GM12878 (cell line): ENCODE data around the gene TNFSF12. TPM values are rescaled to one million over a fixed set of nuclear protein-coding genes. Genes with fewer than 3 reads are reported as not detected.

Experiments used
- BRCA1 ChIP-seq: IDR thresholded peaks from 2 replicates; pipeline ENCODE4 v1.6.1; 2011; ENCODE audit warnings: low read depth, low read length, improper control_type of control experiment
- CHD1 ChIP-seq: IDR thresholded peaks from 2 replicates; pipeline ENCODE4 v1.6.1; 2012; ENCODE audit warnings: low read depth, low read length, improper control_type of control experiment
- CREB1 ChIP-seq: IDR thresholded peaks from 2 replicates; pipeline ENCODE4 v1.6.1; 2012; ENCODE audit warnings: low read depth, mild to moderate bottlenecking, inconsistent platforms
- CREM ChIP-seq: IDR thresholded peaks from 2 replicates; pipeline ENCODE4 v1.6.1; 2014; ENCODE audit warnings: antibody characterized with exemption, low read depth
- EED ChIP-seq: sonication (generic); IDR thresholded peaks from 2 replicates; pipeline ENCODE4 v1.6.1; 2016; ENCODE audit warnings: antibody characterized with exemption, low read depth
- ETV6 ChIP-seq, 2 experiments: fragments of 450-650 bp in 1 of 2; IDR thresholded peaks in 1 of 2; conservative IDR thresholded peaks in 1 of 2; 2 replicates each; pipeline ENCODE4 v1.6.1; 2014; ENCODE audit warnings: antibody characterized with exemption in 1 of 2, borderline replicate concordance in 1 of 2, low read depth in 1 of 2, mild to moderate bottlenecking in 1 of 2, moderate library complexity in 1 of 2
- HDAC2 ChIP-seq: fragments of 200-600 bp; sonication (generic); IDR thresholded peaks from 2 replicates; pipeline ENCODE4 v1.6.1; 2017
- IKZF2 ChIP-seq, 2 experiments: fragments of 450-650 bp; IDR thresholded peaks; 2 replicates each; pipeline ENCODE4 v1.6.1; 2017; ENCODE audit warnings: mild to moderate bottlenecking in 2 of 2, moderate library complexity in 2 of 2
- MXI1 ChIP-seq: fragments of 150-350 bp; IDR thresholded peaks from 2 replicates; pipeline ENCODE4 v1.6.1; 2011; ENCODE audit warnings: low read depth, mild to moderate bottlenecking, inconsistent platforms, low read length, improper control_type of control experiment
- NFXL1 ChIP-seq: fragments of 450-650 bp; IDR thresholded peaks from 2 replicates; pipeline ENCODE4 v1.6.1; 2017; ENCODE audit warnings: antibody characterized with exemption, mild to moderate bottlenecking, borderline replicate concordance
- PML ChIP-seq: IDR thresholded peaks from 2 replicates; pipeline ENCODE4 v1.6.1; 2012; ENCODE audit warnings: low read length, inconsistent platforms
- RBBP5 ChIP-seq: fragments of 200-600 bp; sonication (generic); conservative IDR thresholded peaks from 2 replicates; pipeline ENCODE4 v1.6.1; 2016
- SIX5 ChIP-seq: IDR thresholded peaks from 2 replicates; pipeline ENCODE4 v1.6.1; 2011; ENCODE audit warnings: mild to moderate bottlenecking, low read depth, low read length, moderate library complexity; ENCODE audit not compliant: severe bottlenecking
- SMAD1 ChIP-seq: fragments of 450-650 bp; IDR thresholded peaks from 2 replicates; pipeline ENCODE4 v1.6.1; 2018; ENCODE audit warnings: mild to moderate bottlenecking, low read depth; ENCODE audit not compliant: partially characterized antibody
- SMARCA5 ChIP-seq: fragments of 450-650 bp; IDR thresholded peaks from 2 replicates; pipeline ENCODE4 v1.6.1; 2017; ENCODE audit warnings: mild to moderate bottlenecking
- TAF1 ChIP-seq: IDR thresholded peaks from 2 replicates; pipeline ENCODE4 v1.6.1; 2011; ENCODE audit warnings: mild to moderate bottlenecking, low read depth, low read length, borderline replicate concordance
- TARDBP ChIP-seq: IDR thresholded peaks from 2 replicates; pipeline ENCODE4 v1.6.1; 2016; ENCODE audit warnings: borderline replicate concordance
- TBL1XR1 ChIP-seq: IDR thresholded peaks from 2 replicates; pipeline ENCODE4 v1.6.1; 2012; ENCODE audit warnings: low read depth, low read length, improper control_type of control experiment
- WRNIP1 ChIP-seq: IDR thresholded peaks from 2 replicates; pipeline ENCODE4 v1.6.1; 2011; ENCODE audit warnings: low read depth, low read length, improper control_type of control experiment, borderline replicate concordance
- YBX1 ChIP-seq: fragments of 450-650 bp; IDR thresholded peaks from 2 replicates; pipeline ENCODE4 v1.6.1; 2016; ENCODE audit warnings: antibody characterized with exemption
- polyA plus RNA-seq, 11 experiments: library from polyadenylated mRNA; depleted of rRNA in 4 of 11; unstranded in 6 of 11; stranded (reverse) in 5 of 11; fragments of >200 nt; fragmentation: Nextera tagmentation in 4 of 11; fragmentation: Illumina TruSeq in 1 of 11; extraction: Ambion mirVana in 4 of 11; extraction: Trizol in 1 of 11; gene quantifications; 1 replicate in 1 of 11; 2 replicates in 10 of 11; pipeline versions ENCODE4 v1.2.1 to v1.2.3, GENCODE V29; 2011 to 2016; ENCODE audit warnings: inconsistent platforms in 2 of 11, missing spikeins in 2 of 11, low read depth in 1 of 11
- total RNA-seq, 4 experiments: library from RNA; depleted of rRNA in 3 of 4; stranded (reverse); fragments of >200 nt in 3 of 4; fragmentation: Illumina TruSeq in 1 of 4; extraction: Trizol in 1 of 4; gene quantifications; 2 replicates each; pipeline versions ENCODE4 v1.2.1 to v1.2.3, GENCODE V29; 2013 to 2021
- TF ChIP-seq, protein P1 (sequence below): fragments of 450-650 bp; IDR thresholded peaks from 2 replicates; pipeline ENCODE4 v1.6.1; 2017; ENCODE audit warnings: mild to moderate bottlenecking, moderate library complexity
- TF ChIP-seq, protein P2 (sequence below): fragments of 450-650 bp; IDR thresholded peaks from 2 replicates; pipeline ENCODE4 v1.6.1; 2016; ENCODE audit warnings: mild to moderate bottlenecking, moderate library complexity, borderline replicate concordance

The TNFSF12 gene
- total and polyA plus RNA-seq, 10 of the 15 experiments (the other 5 are each of a cell fraction or from before 2014, with no cell fraction given) = 0.32 to 7.0 (median 2.6) TPM

DNA sequence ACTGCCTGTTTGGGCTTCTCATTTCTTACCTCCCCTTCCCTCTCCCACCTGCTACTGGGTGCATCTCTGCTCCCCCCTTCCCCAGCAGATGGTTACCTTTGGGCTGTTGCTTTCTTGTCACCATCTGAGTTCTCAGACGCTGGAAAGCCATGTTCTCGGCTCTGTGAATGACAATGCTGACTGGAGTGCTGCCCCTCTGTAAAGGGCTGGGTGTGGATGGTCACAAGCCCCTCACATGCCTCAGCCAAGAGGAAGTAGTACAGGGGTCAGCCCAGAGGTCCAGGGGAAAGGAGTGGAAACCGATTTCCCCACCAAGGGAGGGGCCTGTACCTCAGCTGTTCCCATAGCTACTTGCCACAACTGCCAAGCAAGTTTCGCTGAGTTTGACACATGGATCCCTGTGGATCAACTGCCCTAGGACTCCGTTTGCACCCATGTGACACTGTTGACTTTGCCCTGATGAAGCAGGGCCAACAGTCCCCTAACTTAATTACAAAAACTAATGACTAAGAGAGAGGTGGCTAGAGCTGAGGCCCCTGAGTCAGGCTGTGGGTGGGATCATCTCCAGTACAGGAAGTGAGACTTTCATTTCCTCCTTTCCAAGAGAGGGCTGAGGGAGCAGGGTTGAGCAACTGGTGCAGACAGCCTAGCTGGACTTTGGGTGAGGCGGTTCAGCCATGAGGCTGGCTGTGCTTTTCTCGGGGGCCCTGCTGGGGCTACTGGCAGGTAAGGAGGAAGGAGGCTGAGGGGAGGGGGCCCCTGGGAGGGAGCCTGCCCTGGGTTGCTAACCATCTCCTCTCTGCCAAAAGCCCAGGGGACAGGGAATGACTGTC, 30.4 kb downstream of the TNFSF12 start, which contains the start of gene CD68 (continued):
- TF ChIP-seq ETV6 (conservative IDR thresholded peaks at IDR 0.05 in 1 of 2, IDR thresholded peaks at IDR 0.05 in 1 of 2; ENCODE audit: borderline replicate concordance in 1 of 2, low read depth in 1 of 2) (peak in 1 of 2 experiments; percentile 98; a peak in 2 of 4 replicates), SMARCA5 (no peak), SIX5 (no peak), PML (peak; percentile 97), NFXL1 (no peak), RBBP5 (no peak), TAF1 (peak; percentile 68), YBX1 (no peak), BRCA1 (0 out of 2 replicates have a peak, but pooled peaks have one; percentile 32), SMAD1 (no peak), EED (peak; percentile 78), MXI1 (peak; percentile 63; the same call in 1 of the 2 replicates), TBL1XR1 (0 out of 2 replicates have a peak, but pooled peaks have one; percentile 6), CREB1 (peak; percentile 68; the same call in 1 of the 2 replicates), CREM (no peak), CHD1 (no peak), HDAC2 (no peak), WRNIP1 (no peak), IKZF2 (IDR thresholded peaks at IDR 0.05) (peak; percentile 68 to 76; a peak in 3 of 4 replicates), TARDBP (peak; percentile 78; the same call in 1 of the 2 replicates)
- TF ChIP-seq, protein P1, sequence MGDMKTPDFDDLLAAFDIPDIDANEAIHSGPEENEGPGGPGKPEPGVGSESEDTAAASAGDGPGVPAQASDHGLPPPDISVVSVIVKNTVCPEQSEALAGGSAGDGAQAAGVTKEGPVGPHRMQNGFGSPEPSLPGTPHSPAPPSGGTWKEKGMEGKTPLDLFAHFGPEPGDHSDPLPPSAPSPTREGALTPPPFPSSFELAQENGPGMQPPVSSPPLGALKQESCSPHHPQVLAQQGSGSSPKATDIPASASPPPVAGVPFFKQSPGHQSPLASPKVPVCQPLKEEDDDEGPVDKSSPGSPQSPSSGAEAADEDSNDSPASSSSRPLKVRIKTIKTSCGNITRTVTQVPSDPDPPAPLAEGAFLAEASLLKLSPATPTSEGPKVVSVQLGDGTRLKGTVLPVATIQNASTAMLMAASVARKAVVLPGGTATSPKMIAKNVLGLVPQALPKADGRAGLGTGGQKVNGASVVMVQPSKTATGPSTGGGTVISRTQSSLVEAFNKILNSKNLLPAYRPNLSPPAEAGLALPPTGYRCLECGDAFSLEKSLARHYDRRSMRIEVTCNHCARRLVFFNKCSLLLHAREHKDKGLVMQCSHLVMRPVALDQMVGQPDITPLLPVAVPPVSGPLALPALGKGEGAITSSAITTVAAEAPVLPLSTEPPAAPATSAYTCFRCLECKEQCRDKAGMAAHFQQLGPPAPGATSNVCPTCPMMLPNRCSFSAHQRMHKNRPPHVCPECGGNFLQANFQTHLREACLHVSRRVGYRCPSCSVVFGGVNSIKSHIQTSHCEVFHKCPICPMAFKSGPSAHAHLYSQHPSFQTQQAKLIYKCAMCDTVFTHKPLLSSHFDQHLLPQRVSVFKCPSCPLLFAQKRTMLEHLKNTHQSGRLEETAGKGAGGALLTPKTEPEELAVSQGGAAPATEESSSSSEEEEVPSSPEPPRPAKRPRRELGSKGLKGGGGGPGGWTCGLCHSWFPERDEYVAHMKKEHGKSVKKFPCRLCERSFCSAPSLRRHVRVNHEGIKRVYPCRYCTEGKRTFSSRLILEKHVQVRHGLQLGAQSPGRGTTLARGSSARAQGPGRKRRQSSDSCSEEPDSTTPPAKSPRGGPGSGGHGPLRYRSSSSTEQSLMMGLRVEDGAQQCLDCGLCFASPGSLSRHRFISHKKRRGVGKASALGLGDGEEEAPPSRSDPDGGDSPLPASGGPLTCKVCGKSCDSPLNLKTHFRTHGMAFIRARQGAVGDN = 0 out of 2 replicates have a peak, but pooled peaks have one; percentile 58
- TF ChIP-seq, protein P2, sequence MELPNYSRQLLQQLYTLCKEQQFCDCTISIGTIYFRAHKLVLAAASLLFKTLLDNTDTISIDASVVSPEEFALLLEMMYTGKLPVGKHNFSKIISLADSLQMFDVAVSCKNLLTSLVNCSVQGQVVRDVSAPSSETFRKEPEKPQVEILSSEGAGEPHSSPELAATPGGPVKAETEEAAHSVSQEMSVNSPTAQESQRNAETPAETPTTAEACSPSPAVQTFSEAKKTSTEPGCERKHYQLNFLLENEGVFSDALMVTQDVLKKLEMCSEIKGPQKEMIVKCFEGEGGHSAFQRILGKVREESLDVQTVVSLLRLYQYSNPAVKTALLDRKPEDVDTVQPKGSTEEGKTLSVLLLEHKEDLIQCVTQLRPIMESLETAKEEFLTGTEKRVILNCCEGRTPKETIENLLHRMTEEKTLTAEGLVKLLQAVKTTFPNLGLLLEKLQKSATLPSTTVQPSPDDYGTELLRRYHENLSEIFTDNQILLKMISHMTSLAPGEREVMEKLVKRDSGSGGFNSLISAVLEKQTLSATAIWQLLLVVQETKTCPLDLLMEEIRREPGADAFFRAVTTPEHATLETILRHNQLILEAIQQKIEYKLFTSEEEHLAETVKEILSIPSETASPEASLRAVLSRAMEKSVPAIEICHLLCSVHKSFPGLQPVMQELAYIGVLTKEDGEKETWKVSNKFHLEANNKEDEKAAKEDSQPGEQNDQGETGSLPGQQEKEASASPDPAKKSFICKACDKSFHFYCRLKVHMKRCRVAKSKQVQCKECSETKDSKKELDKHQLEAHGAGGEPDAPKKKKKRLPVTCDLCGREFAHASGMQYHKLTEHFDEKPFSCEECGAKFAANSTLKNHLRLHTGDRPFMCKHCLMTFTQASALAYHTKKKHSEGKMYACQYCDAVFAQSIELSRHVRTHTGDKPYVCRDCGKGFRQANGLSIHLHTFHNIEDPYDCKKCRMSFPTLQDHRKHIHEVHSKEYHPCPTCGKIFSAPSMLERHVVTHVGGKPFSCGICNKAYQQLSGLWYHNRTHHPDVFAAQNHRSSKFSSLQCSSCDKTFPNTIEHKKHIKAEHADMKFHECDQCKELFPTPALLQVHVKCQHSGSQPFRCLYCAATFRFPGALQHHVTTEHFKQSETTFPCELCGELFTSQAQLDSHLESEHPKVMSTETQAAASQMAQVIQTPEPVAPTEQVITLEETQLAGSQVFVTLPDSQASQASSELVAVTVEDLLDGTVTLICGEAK = no peak
